GM21528 (cell line): ENCODE measurements around the gene TSPAN14.

Experiments
- ATAC-seq: cut with Tn5 transposase; IDR thresholded peaks from one replicate; pipeline ENCODE4 v1.9.1; 2021; ENCODE audit warnings: mild to moderate bottlenecking, moderate library complexity; ENCODE audit not compliant: unreplicated experiment, low FRiP score

TSPAN14 gene

DNA sequence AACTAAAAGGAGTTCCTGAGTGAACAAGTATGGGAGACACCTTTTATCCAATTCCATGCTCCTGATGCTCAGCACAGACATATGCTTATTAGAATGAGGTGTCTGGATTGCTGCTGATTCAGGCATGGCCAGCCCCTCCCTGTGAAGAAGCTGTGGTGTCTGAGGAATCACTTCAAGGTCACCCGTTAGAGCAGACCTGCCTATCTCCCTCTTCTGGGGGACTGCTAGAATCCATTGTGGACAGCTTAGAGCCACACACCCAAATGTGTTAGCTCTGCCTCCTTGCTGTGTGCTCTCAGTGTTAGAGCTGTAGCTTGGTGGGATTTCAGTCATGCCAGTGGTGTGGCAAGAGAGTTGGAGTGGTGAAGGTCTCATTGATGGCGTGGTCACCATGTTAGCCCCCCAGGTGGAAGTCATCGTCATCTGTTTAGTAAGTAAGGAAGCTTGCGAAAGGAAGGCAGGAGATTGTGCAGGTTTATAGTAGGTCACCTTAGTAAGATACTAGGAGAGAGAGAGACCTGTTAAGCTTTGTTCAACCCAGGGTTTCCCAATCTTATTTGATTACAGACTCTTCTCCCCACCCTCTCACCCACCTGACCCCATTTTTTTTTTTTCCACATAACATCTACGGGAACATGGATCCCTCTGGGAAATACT, 32.9 kb upstream of the TSPAN14 start:
- ATAC-seq = peak; percentile 22

DNA sequence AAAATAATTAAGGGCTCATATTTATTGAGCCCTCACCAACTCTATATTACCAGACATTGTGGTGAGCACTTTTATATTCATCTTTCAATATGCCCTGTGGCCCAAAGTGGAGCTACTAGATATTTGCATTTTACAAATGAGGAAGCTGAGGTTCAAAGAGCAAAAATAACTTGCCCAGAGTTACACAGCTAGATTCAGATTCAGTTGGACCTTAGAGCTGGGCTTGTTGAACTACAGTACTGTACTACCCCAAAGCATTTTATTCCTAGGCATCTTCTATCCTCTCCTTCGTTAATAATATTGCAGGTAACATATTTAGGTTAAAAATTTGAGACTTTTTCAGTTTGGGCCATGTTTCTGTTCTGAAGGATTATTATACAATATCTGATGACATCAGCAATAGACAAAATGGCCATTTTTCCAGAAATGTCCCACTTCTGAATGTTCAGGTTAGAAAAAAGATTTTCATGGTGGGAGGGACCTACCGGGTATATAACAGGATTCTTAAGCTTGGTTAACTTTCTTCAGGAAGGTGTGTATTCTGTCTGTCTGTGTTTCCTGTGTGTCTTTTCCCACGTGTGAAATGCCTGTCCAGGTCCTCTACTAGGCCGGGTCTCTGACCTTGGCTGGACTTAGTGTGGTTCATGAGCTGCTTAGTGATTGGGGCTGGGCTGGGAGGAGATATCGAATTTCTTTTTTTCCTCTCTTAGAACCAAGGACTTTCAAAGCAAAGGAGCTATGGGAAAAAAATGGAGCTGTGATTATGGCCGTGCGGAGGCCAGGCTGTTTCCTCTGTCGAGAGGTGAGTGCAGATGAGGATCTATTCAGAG, 32.2 kb upstream of the TSPAN14 start:
- peak; percentile 90 for ATAC-seq

DNA sequence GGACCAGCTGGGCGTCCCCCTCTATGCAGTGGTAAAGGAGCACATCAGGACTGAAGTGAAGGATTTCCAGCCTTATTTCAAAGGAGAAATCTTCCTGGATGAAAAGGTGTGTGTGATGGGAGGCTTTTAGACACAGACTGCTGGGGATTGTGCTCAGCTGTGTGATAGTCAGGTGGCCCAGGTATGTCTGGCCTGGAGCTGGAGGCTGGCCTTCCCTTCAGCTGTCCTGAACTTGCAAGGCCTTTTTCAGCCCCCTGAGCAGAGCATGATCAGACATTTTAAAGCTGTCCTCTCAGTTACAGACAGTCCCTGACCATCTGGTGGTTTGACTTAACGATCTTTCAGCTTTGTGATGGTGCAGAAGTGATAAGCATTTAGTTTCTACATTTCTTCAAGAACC, 28.2 kb upstream of the TSPAN14 start:
- ATAC-seq = no peak

DNA sequence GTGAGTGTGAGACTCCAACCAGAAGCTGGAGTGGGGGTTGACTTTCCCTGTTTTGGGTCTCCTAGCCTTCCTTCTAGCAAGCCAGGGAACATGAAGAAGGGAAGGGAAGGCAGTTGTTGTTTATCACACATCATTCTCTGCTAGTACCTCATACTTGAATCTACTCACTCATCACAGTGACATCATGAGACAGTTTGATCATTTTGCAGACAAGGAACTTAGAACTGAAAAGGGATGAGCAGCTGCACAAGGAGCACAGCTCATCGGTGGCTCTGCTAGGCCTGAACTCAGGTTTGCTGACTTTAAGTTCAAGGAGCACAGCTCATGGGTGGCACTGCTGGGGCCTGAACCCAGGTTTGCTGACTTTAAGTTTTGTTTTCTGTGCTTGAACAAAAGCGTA, 26.6 kb upstream of the TSPAN14 start:
- no peak for ATAC-seq

DNA sequence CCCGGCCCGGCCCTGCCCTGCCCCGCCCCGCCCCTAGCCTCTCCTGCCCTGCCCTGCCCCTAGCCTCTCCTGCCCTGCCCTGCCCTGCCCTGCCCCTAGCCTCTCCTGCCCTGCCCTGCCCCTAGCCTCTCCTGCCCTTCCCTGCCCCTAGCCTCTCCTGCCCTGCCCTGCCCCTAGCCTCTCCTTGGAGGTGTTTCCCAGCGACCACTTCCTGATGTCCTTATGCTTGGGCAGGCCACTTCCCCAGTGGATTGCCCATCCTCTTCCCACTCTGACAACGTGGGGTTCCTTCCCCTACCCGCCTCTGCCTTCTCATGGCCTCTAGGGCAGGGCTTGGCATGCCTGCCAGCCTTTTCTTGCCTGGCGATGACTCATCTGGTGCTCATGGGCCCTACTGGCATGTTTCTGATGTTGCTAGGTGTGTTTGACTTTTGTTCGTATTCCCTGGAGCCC, 24.6 kb upstream of the TSPAN14 start:
- no peak for ATAC-seq

DNA sequence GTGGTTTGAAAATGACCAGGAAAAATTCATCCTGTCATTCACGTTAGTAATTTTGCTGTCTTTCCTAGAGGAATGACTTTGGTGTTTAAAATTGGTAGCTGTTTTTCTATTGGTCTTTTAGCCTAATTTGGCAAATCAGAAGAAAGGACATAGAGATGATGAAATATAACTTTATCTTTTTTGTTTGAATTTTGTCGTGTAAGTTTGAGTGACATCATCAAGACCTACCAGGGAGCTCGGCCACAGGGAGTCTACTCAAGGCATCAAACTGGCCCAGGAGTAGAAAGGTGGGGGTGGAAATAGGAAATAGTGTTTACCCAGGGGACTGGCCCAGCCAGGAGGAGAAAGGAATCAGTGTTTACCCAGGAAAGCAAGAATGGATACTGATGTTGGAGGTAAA, 21.0 kb upstream of the TSPAN14 start:
- ATAC-seq = no peak

DNA sequence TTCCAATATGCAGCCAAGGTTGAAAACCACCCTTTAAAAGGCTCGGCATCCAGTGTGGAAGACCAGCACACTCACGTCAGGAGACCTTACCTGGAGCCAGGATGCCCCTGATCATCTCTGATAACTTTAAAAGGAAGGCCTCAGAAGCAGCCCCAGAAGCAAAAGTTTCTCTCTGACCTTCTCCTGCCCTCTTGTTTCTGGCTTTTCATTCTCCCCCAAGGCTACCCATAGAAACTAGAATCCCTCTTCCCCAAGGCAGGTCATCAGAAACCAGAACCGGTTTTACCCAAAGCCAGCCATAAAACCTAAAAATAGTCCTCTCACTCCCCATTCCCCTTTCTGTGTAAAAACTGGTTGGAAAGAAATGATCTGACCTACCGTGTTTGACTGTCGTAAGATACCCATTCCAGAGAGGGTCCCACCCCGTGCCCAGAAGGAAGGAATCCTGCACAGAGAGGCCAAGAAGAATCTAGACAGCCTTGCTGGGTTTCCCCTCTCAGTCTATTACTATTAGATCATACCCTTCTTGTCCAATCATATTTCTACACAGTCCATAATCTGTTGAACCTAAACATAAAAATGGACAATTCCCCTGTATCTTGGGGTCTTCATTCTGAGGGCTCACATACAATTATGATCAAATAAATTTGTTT, 17.5 kb upstream of the TSPAN14 start:
- ATAC-seq = no peak

DNA sequence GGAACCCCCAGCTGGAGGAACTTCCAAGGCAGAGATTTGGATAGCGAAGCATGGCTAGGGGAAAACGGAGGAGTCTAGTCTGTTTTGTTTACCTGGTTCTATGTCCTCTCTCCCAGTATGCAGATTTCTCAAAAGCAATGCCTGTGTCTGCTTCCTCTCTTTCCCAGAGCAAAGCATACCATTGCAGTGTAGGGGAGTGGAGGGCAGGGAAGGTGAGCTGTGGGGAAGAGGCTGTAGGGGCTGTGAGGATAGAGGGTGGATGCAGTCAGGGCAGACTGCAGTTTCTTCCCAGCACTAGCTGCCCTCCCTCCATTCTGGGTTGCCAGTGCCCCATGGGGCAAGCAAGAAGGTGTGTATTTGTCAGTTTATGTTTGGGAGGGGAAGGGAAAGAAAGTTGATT, 16.9 kb upstream of the TSPAN14 start:
- ATAC-seq = no peak

DNA sequence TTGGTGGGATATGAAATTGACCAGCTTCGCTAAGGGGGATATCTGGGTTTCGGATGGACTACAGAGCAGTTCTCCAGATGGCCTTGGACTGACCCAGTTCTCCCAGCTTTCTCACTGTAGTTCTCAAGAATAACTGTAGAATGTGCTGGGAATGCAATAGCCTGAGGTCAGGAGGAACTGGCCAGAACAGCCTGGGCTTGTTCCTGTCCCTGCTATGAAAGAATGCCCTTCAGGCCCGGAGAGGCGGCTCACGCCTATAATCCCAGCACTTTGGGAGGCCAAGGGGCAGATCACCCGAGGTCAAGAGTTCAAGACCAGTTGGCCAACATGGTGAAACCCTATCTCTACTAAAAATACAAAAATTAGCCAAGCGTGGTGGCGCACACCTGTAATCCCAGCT, 12.3 kb upstream of the TSPAN14 start:
- ATAC-seq = no peak

DNA sequence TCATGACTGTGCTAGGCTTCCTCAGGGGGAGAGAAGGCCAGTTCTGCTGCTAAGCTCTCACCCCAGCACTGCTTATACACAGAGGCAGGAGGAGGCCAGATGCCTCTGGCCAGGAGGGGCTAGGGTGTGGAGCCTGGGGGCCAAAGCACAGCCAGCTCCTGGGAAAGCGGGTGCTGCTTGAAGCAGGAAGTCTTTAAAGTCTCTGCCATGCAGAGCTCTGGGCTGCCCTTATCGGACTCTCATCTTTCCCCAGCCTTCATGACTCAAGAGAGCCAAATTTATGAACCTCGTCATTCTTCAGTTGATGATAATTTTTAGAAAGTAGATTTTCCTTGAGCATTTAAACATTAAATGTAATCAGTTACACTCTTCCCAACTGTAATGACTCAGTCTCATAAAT, 11.2 kb upstream of the TSPAN14 start:
- no peak for ATAC-seq

DNA sequence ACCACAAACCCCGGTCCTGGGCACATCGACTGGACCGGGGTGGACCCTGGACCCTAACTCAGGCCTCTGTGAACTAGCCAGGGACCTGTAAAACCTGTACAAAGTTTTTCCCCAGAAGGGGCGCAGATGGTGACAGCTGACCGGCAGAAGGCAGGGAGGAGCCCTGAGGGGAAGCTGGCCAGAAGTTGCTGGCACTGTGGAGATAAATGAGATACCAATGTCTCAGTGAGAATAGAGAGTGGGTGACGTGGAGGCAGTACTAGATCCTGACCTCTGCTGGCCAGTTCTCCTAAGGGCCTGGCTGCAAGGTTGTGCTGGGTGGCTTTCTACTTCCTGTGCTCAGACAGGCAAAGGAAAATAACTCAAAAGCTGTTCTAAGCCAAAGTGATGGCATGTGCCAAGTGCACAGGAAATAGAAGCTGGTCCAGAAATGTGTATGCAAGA, 10.6 kb upstream of the TSPAN14 start:
- ATAC-seq = no peak

DNA sequence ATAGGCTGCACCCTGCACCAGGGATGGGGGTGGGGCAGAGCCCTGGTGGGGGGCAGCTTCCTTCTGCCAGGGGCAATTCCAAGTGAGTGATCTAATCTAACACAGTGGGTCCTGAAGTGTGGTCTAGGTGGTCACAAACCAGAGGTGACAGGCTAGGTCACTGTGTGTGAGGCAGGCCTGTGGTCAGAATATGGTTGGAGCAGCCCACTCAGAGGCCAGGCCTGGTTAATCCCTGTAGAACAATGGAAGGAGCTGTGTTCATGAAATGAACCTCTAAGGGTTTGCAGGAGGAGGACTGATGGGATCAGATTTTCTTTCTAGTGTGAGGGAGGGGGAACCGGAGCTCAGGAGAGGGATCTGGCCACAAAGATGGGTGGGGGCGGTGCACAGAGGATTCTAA, 10.0 kb upstream of the TSPAN14 start:
- no peak for ATAC-seq

DNA sequence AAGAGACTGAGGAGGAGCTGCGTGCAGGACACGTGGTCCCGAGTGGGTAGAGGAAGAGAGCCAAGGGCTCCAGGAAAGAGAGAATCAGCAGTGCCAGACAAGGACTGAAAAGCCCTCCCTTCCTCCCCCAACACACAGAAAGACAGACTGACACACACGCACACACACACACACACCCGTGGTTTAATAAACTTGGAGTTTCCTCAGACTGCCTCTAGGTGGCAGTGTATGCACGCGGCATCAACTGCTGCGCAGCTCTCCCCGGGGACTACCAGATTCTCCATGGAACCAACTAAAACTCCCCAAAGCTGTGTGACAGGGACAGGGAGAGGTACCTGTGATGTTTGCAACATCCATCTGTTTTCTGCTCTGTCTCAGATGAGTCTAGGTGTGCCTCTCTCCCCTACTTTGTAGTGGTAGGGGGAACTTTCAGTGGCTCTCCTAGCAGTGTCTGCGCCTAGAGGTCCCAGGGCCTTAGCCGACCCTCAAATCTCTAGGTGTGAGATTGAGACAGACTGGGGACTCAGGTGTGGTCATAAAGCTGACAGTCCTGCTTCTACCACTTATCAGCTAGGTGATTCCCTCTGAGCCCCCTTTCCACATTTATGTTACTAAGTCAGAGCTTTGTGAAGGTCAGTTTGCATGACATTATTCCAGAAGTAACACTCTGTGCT, 9.3 kb upstream of the TSPAN14 start:
- ATAC-seq = peak; percentile 90

DNA sequence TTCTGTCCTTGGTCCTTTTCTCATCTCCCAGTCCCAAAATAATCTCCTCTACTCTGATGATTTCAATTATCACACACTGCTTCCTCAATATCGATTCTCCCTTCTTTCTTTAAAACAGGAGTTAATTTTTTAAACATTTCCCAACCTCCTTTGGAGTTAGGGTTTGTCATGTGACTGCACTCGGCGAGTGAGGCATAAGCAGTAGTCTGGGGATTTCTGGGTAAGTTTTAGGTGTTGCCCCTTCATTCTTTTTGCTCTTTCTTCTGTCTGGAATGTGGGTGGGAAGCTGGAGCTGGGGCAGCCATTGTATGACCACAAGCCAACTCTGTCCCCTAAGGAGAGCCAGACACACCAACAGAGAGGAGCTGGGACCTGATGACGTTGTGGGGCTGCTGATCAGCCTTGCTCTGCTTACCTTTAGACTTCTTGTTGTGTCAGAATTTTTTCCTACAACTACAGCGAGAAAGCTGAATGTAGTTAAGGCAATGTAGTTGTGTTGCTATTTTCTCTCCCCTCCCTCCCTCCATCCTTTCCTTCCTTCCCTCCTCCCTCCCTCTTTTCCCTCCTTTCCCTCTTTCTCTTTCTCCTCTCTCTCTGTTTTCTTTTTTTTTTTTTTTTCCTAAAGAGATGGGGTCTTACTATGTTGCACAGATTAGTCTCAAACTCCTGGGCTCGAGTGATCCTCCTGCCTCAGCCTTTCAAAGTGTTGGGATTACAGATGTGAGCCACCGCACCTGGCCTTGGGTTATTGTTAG, 6.5 kb upstream of the TSPAN14 start:
- ATAC-seq = no peak

DNA sequence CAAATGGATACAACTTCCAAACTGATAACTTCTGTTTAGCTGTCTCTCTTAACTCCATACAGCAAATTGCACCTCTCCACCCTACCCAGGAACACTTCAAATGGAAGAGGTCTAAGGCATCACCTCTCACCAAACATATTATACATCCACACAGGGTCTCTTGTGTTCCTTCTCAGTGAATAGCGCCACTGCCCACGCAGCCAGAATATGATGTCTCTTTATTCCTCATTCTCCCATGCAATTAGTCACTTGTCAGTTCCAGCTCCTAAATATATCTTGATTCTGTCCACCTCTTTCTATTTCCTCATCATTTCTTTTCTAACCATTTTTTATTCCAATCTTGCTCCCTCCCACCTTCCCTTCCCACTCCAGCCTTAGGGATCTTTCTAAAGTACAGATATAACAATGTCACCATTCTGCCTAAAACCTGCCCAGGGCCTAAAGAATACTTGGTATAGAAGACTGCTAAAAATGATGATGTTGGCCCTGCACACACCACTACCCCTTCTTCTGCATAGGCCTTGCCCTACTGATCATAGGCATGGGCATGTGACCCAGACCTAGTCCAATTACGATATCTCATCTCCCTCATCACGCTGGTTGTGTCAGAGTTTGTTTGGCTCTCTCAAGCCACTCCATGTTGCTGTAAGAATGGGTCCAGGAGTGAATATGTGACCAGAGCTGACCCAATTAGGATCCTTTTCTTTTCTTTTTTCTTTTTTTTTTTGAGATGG, 5.7 kb upstream of the TSPAN14 start:
- ATAC-seq = no peak

DNA sequence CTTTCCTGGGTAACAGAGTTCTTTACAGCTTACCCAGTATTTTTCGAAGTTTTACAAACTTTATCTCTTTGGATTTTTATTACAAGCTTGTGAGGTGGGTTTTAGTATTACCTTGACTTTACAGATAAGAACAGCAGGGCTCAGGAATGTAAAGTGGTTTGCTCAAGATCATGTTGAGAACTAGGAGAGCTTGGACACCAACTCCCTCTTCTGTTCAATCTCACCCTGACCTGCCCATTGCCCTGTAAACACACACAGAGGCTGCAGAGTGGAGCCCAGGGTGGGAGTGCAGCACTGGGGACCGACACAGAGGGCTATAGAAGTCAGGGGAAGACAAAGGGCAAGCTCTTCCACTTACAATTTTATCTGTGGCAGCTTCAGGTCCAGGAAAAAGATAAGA, 4.6 kb upstream of the TSPAN14 start:
- no peak for ATAC-seq

DNA sequence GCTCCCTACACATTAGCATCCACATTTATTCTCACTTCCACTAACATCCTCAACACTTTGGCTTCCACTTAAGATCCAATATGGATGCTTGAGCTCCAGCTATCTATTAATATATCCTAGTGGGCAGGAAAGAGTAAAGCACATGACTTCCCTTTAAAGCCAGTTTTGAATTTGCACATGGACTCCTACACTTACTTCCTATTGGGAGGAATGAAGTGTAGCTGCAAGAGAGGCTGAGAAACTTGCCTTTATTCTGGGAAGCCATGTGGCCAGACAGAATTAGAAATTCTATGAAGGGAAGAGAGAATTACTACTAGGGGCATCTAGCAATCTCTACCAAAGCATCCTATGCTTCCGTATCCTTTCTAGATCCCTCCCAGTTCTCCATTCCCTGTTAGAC, 3.0 kb upstream of the TSPAN14 start:
- ATAC-seq = no peak

DNA sequence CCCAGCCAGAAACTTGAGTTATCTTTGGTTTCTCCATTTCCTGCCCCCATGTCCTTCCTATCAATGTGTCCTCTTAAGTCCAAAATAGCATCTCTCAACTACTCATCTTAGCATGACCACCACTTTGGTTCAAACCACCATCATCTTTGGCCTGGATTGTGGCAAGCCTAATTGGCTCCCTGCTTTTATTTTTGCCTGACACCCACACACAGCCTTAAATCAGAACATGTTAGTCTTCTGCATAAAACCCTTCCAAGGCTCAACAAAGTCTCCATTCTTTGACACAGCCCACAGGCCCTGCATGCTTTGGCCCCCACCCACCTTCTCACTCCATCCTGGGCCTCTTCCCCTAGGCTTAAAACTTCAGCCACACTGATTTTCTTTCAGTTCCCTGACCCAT, 2.0 kb upstream of the TSPAN14 start:
- no peak for ATAC-seq

DNA sequence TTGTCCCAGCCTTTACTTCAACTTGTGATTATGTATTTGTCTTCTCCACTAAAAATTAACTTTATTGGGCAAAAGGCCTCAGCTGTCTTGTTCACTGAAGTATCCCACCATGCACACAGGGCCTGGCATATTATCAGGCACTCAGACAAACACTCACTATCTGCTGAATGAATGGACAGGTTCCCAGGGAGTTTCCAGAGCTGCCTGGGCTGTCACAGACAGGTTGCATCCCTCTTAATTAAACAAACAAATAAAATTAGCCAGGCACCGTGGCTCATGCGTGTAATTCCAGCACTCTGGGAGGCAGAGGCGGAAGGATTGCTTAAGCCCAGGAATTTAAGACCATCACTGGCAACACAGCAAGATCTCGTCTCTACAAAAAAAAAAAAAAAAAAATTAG, 1.5 kb upstream of the TSPAN14 start:
- no peak for ATAC-seq
